GM19099 (cell line): Measurements from ENCODE around the gene SULF2.

Experiments used
- POLR2A ChIP-seq: IDR thresholded peaks from 3 replicates; pipeline ENCODE4 v1.6.1; 2011; ENCODE audit warnings: low read depth; ENCODE audit not compliant: insufficient read length; ENCODE audit errors: extremely low read depth

SULF2 gene

GRCh38 chr20:47809161-47809960 lies 24.1 kb upstream of the SULF2 start:
- no peak for TF ChIP-seq POLR2A

GRCh38 chr20:47805951-47806350 lies 20.7 kb upstream of the SULF2 start:
- no peak for TF ChIP-seq POLR2A

DNA sequence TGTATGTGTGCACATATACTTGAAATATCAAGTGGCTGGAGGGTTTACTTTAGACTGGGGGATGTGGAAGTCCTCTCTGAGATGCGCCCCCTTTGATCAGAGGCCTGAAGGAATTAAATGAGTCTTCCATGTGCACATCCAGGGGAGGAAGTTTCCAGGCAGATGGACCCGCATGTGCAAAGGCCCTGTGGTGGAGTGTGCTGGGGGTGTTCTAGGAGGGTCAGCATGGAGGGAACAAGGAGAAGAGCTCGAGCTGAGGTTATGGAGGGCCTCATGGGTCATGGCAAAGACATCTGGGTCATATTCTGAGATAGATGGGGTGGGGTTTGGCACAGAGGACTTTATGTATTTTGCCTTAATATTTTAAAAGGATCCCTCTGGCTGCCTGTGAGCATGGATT lies 17.7 kb upstream of the SULF2 start:
- TF ChIP-seq POLR2A, result no peak

DNA sequence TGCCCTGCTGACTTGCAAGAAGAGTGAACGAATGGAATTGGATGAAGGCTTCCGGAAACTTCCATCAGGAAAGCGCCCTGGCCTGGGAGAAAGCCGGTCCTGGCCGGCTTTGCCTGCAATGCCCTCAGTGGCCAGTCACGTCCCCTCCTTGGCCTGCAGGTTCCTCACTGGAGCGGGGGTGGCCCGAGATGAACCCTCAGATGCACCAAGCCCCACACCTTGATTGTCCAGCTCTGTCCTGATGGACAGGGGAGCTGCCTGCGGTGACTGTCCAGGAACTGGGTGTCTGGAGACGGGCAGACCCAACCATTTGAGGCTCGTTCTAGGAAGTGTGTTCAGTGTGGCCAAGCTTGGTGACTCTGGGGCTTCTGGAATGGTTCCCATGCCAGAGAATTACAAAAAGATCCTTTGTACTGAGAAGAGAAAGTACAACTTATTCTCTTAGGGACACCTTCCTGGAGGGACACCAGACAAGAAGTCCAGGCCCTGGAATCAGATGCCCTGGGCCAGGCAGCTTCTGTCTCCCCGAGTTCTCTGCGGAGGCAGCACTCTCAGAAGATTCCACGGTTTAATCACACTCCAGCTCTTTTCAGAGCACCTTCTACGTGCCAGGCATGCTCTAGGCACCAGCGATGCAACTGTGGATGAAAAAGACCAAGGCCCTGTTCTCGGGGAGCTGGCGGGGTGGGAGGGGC lies 17.1 kb upstream of the SULF2 start:
- no peak for TF ChIP-seq POLR2A

- TF ChIP-seq POLR2A, result no peak
Measured at GRCh38 chr20:47801759-47802158, 16.5 kb upstream of the SULF2 start.

DNA sequence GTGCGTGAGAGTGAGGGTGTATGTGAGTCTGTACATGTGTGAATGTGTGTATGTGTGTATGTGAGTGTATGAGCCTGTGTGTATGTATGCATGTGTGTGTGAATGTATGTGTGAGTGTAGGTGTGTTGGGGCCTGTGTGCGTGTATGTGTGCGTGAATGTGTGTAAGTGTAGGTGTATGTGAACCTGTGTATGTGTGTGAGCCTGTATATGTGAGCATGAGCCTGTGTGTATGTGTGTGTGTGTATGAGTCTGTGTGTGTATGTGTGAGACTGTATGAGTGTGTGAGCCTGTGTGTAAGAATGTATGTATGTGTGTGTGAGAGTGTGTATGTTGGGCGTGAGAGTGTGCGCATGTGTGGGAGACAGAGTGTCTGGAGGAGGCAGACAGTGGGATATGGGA lies 15.8 kb upstream of the SULF2 start:
- no peak for TF ChIP-seq POLR2A

GRCh38 chr20:47800623-47801022 lies 15.3 kb upstream of the SULF2 start:
- TF ChIP-seq POLR2A, result no peak

- no peak for TF ChIP-seq POLR2A
Measured at GRCh38 chr20:47799116-47799715, 13.9 kb upstream of the SULF2 start.

GRCh38 chr20:47796971-47797370 lies 11.7 kb upstream of the SULF2 start:
- no peak for TF ChIP-seq POLR2A

- no peak for TF ChIP-seq POLR2A
Measured at GRCh38 chr20:47795214-47795907, 10.1 kb upstream of the SULF2 start.

- TF ChIP-seq POLR2A, result no peak
Measured at GRCh38 chr20:47792021-47792618, 6.8 kb upstream of the SULF2 start.

GRCh38 chr20:47791084-47791599 lies 5.9 kb upstream of the SULF2 start:
- no peak for TF ChIP-seq POLR2A

DNA sequence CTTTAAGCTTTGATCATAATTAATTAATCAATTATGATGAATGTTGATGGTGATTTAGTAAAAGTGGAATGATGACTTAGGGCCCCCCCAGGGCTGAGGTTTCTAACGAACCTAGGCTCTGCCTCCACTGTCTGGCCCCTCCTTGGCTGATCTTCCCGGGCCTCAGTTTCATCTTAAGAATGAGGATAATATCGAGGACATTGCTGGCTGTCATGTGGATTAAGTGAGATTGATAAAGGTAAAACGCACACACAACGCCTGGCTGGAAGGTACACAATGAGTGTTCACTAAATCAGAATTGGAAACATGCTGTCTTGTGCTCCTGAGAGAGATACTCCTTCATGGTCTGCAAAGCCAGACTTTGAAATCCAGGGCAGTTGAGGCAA lies 5.3 kb upstream of the SULF2 start:
- no peak for TF ChIP-seq POLR2A

DNA sequence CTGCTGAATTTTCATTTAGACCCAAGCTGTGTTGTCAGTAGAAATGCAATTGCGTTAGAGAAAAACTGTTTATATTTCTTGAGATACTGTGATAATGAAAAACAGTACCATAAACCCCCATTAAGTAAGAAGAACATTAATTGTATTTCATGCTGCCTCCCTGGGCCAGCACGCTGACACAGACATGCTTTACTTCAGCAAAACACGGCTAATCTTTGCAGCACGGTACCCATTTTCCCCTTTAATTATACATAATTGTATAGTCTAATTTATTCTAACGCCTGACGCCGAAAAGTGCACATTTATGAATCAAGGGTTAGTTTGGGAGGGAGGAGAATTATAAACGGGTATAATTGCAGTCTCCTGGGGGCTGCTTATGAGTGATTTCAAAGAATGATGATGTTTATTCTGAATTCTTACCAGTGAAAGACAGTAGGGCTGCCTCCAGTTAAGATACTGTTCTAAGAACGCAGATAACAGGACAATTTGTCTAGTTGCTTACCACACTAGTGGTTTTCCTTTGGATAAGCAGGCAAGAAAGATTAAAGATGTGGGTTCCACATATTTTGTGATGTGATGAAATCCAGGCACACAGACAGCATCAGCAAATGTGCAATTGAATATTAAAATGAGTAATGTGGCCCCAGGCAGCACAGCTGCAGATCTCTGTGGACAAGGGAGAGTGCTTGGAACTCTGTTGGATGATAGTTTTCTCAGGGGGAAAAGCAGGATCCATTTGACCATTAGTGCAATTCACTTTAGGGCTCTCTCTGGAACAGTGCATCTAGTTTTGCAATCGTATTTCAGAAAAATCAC lies 4.7 kb upstream of the SULF2 start:
- no peak for TF ChIP-seq POLR2A
